GM12865 (cell line): ENCODE measurements around the gene SREBF1.
A peak's percentile ranks its signal among the peaks of the same experiment; 100 is the strongest.

Experiments
- DNase-seq: peaks from one replicate; pipeline ENCODE4 v3.0.0; 2010; ENCODE audit warnings: low read depth
- H3K4me3 ChIP-seq: 2 replicates; pipeline ENCODE4 v1.5.1; 2011; ENCODE audit warnings: mild to moderate bottlenecking, low read depth, low read length, control low read depth
- TF ChIP-seq, protein P1 (sequence below): IDR thresholded peaks from 2 replicates; pipeline ENCODE4 v1.5.1; 2011; ENCODE audit warnings: low read length, control low read depth, low read depth, inconsistent platforms; ENCODE audit not compliant: insufficient read depth; ENCODE audit errors: missing control alignments

Gene SREBF1

DNA sequence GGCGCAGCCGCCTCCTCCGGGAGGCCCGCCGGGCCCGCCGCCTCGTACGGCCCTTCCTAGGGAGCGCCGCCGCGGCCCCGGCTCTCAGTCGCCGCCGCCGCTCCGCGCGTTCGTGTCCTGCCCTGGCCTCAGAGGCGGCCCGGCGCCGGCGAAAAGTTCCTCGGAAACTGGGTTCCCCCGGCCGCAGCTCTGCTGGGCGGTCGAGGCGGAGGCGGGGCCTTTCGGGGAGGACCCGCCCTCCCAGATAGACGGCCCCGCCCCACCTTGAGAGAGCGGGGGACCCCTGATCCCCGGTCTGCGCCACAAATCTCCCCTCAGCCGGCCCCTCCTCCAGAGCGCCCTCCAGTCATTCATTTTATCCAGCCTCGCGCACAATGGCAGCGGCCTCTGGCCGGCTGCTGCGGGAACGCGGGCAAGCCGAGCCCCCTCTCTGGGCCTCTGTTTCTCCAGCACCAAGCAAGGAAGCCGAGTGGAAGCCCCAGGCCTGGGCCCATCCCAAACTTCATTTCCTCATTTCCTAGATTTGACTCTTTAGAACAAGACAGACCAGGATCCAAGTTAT lies at the start of gene SREBF1:
Gene SREBF1, minus strand, starts transcription at position 169 of the 562 bp plus-strand sequence. CDS start 169 bp downstream, outside the sequence.
- DNase-seq = peak; percentile 80
- TF ChIP-seq, protein P1, sequence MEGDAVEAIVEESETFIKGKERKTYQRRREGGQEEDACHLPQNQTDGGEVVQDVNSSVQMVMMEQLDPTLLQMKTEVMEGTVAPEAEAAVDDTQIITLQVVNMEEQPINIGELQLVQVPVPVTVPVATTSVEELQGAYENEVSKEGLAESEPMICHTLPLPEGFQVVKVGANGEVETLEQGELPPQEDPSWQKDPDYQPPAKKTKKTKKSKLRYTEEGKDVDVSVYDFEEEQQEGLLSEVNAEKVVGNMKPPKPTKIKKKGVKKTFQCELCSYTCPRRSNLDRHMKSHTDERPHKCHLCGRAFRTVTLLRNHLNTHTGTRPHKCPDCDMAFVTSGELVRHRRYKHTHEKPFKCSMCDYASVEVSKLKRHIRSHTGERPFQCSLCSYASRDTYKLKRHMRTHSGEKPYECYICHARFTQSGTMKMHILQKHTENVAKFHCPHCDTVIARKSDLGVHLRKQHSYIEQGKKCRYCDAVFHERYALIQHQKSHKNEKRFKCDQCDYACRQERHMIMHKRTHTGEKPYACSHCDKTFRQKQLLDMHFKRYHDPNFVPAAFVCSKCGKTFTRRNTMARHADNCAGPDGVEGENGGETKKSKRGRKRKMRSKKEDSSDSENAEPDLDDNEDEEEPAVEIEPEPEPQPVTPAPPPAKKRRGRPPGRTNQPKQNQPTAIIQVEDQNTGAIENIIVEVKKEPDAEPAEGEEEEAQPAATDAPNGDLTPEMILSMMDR = no peak
- peak within 1 kb of the TSS; percentile 80 for H3K4me3 ChIP-seq

- TF ChIP-seq, protein P1 = no peak
- DNase-seq = no peak
- no peak overlapping the region for H3K4me3 ChIP-seq
Measured at GRCh38 chr17:17886226-17886625, 49.4 kb upstream of the SREBF1 start.

- no peak overlapping the region for H3K4me3 ChIP-seq
- DNase-seq = no peak
- TF ChIP-seq, protein P1 = no peak
Measured at GRCh38 chr17:17884391-17885357, 47.9 kb upstream of the SREBF1 start.

GRCh38 chr17:17883801-17884200 lies 47.0 kb upstream of the SREBF1 start:
- no peak for DNase-seq
- H3K4me3 ChIP-seq = no peak overlapping the region
- TF ChIP-seq, protein P1 = no peak

- no peak for DNase-seq
- TF ChIP-seq, protein P1 = no peak
- H3K4me3 ChIP-seq = no peak overlapping the region
Measured at GRCh38 chr17:17882082-17882581, 45.3 kb upstream of the SREBF1 start.

DNA sequence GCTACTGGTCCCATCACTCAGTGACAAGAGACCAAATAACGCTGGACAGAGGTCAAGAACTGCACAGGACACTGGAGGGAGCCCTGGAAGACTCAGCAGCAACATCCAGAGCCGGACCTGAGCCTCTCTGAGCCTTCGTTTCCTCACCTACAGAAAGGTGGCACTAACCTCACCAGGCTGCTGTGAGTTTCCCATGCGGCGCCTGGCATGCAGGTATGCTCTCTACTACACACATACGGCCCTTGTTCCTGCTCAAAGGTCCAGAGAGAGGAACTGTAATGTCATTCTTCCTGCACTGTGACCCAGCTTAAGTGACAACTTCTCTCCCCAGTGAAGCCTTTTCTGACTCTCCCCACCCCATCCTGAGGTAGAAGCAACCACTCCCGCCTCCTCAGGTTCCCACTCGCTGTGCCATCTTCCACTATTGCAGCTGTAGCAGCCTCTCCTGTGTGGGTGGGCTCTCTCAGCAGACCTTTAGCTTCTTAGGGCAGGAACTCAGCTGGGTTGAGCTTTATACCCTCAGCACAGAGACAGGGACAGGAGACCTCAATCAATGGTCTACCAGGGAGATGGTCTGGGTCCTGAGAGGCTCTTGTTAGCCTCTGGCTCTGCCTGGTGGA lies 43.9 kb upstream of the SREBF1 start:
- DNase-seq = no peak
- no peak overlapping the region for H3K4me3 ChIP-seq
- TF ChIP-seq, protein P1 = no peak
